IMR-90 (cell line): ENCODE results near the gene PRKAG1.

Source experiments
- CTCF ChIP-seq: conservative IDR thresholded peaks from 2 replicates; pipeline ENCODE4 v1.5.1; 2012; ENCODE audit warnings: mild to moderate bottlenecking, low read depth, low read length, improper control_type of control experiment
- MAFK ChIP-seq: IDR thresholded peaks from 2 replicates; pipeline ENCODE4 v1.6.1; 2012; ENCODE audit warnings: low read depth, low read length, improper control_type of control experiment
- MXI1 ChIP-seq: IDR thresholded peaks from 2 replicates; pipeline ENCODE4 v1.6.1; 2012; ENCODE audit warnings: low read depth, mild to moderate bottlenecking, low read length, moderate library complexity, borderline replicate concordance
- POLR2A ChIP-seq: IDR thresholded peaks from 2 replicates; pipeline ENCODE4 v1.6.1; 2012; ENCODE audit warnings: mild to moderate bottlenecking, low read depth, low read length
- RAD21 ChIP-seq: IDR thresholded peaks from 2 replicates; pipeline ENCODE4 v1.6.1; 2012; ENCODE audit warnings: low read length, improper control_type of control experiment
- RFX5 ChIP-seq: IDR thresholded peaks from 2 replicates; pipeline ENCODE4 v1.8.0; 2012; ENCODE audit warnings: low read depth, mild to moderate bottlenecking, low read length, moderate library complexity
- SMC3 ChIP-seq: fragments of 150-350 bp; IDR thresholded peaks from 2 replicates; pipeline ENCODE4 v1.6.1; 2016; ENCODE audit warnings: low read depth, mild to moderate bottlenecking, antibody characterized with exemption, low read length, moderate library complexity
- USF2 ChIP-seq: fragments of 150-350 bp; IDR thresholded peaks from 2 replicates; pipeline ENCODE4 v1.6.1; 2017; ENCODE audit warnings: mild to moderate bottlenecking, antibody characterized with exemption, low read length, low read depth

DNA sequence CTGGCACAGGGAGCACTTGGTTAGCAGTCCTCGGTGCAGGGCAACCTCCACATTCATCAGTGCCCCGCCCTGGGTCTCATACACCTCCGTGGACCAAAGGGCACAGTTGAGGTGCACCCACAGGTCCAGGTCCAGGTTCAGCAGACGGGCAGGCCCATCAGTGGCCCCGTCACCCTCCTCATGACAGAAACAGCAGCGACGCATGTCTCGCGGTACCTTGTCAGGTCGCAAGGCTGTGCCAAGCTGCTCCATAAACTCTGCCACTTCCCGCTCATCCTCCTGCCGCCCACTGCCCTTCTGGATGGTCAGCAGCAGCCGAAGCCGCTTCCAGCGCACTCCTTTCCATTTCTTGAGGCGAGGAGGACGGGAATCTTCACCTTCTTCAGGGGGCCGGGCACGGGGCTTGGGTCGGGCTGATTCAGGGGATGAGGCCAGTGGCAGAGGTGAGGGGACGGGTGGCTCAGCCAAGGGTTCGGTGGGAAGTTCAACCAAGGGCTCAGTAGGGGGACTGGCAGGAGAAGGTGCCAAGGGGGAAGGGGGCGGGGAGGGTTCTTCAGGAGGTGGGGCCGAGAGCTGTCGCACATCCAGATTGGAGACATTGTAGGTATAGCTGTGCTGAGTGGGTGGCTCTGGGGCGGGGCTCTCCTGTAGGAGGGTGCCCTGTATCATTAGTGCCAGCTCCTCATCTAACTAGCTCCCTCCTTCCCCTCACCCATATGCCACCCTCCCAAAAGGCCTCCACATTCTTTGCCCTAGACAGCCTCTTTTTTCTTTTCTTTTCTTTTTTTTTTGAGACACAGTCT, 8.3 kb upstream of the PRKAG1 start:
- no peak for TF ChIP-seq SMC3
- no peak for TF ChIP-seq CTCF
- no peak for TF ChIP-seq RFX5
- no peak for TF ChIP-seq RAD21
- TF ChIP-seq MAFK, result no peak
- no peak for TF ChIP-seq POLR2A
- no peak for TF ChIP-seq USF2
- no peak for TF ChIP-seq MXI1
